Endothelial cell of umbilical vein (primary cell): ENCODE results near the gene S100P.

Source experiments
- CTCF ChIP-seq, 2 donors: IDR thresholded peaks; 1 replicate in 1 of 2; 2 replicates in 1 of 2; pipeline ENCODE4 v1.5.1; 2011; ENCODE audit warnings: low read length in 2 of 2, mild to moderate bottlenecking in 2 of 2, moderate library complexity in 2 of 2, control low read depth in 1 of 2, inconsistent platforms in 1 of 2, low read depth in 1 of 2; ENCODE audit not compliant: insufficient read depth in 1 of 2; ENCODE audit errors: extremely low read depth in 1 of 2
- EZH2 ChIP-seq: IDR thresholded peaks from 2 replicates; pipeline ENCODE4 v1.6.1; 2012; ENCODE audit warnings: borderline replicate concordance, low read depth, mild to moderate bottlenecking, moderate library complexity, low read length, inconsistent platforms; ENCODE audit not compliant: severe bottlenecking
- GATA2 ChIP-seq: IDR thresholded peaks from 2 replicates; pipeline ENCODE4 v1.7.0; 2011; ENCODE audit warnings: low read depth, mild to moderate bottlenecking, moderate library complexity, mixed read lengths, low read length; ENCODE audit not compliant: insufficient read length, insufficient read depth
- JUN ChIP-seq: IDR thresholded peaks from 2 replicates; pipeline ENCODE4 v1.6.1; 2011; ENCODE audit warnings: borderline replicate concordance, low read depth; ENCODE audit not compliant: insufficient read length, insufficient read depth
- MAX ChIP-seq: IDR thresholded peaks from 2 replicates; pipeline ENCODE4 v1.6.1; 2011; ENCODE audit not compliant: insufficient read depth, insufficient read length
- MYC ChIP-seq: IDR thresholded peaks from one replicate; pipeline ENCODE4 v1.6.1; 2011; ENCODE audit warnings: mild to moderate bottlenecking, low read depth, low read length
- POLR2A ChIP-seq: IDR thresholded peaks from 2 replicates; pipeline ENCODE4 v1.6.1; 2012; ENCODE audit warnings: low read depth, mild to moderate bottlenecking, control low read depth, low read length
- POLR2AphosphoS5 ChIP-seq: IDR thresholded peaks from 2 replicates; pipeline ENCODE4 v1.6.1; 2012; ENCODE audit warnings: low read depth, mild to moderate bottlenecking, control low read depth, low read length, moderate library complexity; ENCODE audit not compliant: insufficient read depth

- TF ChIP-seq POLR2A (no peak), CTCF (IDR thresholded peaks at IDR 0.05; ENCODE audit: extremely low read depth in 1 of 2, insufficient read depth in 1 of 2, low read depth in 1 of 2, low read length in 2 of 2) (no peak), EZH2 (no peak), JUN (no peak), MAX (no peak), POLR2AphosphoS5 (no peak), MYC (no peak), GATA2 (no peak)
Observed at GRCh38 chr4:6727081-6727942, 33.6 kb downstream of the S100P start.
